Measurements from ENCODE around the gene ABHD2.

GRCh38 chr15:89186803-89187202, 98.5 kb downstream of the ABHD2 start:
- TF ChIP-seq CTCF (IDR thresholded peaks at IDR 0.05) (no peak), POLR2A (IDR thresholded peaks at IDR 0.05) (no peak)
